ENCODE results near the gene CBX4.
A peak's percentile ranks its signal among the peaks of the same experiment; 100 is the strongest.
"Not testable (repeated sequence)": the region's sequence is repeated elsewhere in the genome, so short reads cannot be mapped to it uniquely, and the experiment has no call there.

CBX4 gene

DNA sequence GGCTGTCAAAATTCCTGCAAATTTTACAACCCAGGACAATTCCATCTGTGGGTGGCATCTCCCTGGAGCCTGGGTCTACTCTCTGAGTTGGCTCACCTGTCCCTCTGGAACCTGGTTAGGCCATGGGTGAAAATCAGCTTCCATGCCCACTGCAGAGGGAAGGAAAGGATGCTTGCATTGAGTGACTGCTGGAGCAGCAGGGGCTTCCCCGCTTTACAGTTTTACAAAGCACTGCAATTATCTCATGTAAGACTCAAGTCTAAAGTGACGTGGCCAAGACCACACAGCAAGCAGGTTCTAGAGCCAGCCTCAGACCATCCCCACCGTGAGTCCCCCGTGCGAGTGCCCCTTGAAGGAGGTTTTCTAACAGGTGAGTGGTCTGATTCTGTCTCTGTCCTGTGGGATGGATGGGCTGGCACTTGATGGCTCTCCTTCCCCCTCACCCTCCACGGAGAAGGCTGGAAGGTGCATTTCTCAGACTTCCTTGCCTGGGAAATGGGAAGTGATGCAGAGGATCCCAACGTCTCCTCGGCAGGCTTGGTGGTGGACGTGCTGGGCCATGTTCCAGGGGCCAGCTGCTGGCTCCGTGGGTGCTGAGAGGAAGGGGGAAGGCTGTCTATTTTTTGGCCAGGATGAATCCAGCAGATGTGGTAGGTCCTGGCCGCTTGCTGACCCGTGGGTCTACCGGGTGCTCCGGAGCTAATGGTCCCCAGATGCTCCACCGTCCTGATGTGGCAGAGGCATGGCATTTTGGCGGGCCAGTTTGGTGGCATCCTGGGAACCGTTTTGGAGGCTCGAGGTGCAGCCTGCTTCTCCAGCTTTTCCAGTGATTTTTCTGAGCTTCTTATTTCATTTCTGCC, 26.3 kb upstream of the CBX4 start:
- DNase-seq = no peak
- peaks cover 13% of the 10 kb centered on the region for H3K4me1 Mint-ChIP-seq (ENCODE audit: low read depth)
- no peak overlapping the region for H3K4me3 Mint-ChIP-seq
- no peaks in the 10 kb centered on the region for H3K9me3 Mint-ChIP-seq
- H3K36me3 Mint-ChIP-seq (ENCODE audit: low read depth) = no peaks in the 10 kb centered on the region
- H3K27me3 Mint-ChIP-seq = peaks cover 27% of the 10 kb centered on the region
- no peak overlapping the region for H3K27ac Mint-ChIP-seq

DNA sequence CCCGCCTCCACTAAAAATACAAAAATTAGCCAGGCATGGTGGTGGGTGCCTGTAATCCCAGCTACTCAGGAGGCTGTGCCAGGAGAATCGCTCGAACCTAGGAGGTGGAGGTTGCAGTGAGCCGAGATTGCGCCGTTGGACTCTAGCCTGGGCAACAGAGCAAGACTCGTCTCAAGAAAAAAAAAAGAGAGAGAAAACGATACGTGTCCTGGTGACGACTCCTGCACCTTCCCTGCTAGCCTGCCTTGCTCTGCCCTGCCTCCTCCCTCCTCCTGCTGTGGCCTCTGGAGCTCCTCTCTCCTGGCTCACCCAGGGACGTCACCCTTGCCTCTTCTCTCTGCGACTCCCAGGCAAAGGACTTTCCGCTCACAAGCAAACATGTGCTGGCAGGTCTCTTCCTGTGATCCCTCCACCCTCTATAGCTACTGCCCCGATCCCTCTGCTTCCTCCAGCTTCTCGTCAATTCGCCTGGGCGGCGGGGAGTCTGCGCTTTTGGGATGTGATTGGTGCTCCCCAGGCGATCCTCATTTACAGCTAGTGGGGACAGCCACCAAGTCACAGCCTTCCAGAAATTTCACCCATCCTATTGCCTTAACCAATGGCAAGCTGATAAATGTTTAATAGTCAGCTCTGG, 25.5 kb upstream of the CBX4 start:
- Mint-ChIP-seq H3K4me3 (no peak overlapping the region), H3K27ac (no peak overlapping the region), H3K4me1 (ENCODE audit: low read depth) (peaks cover 13% of the 10 kb centered on the region), H3K9me3 (no peaks in the 10 kb centered on the region), H3K27me3 (peaks cover 27% of the 10 kb centered on the region), H3K36me3 (ENCODE audit: low read depth) (no peaks in the 10 kb centered on the region)
- DNase-seq = no peak

DNA sequence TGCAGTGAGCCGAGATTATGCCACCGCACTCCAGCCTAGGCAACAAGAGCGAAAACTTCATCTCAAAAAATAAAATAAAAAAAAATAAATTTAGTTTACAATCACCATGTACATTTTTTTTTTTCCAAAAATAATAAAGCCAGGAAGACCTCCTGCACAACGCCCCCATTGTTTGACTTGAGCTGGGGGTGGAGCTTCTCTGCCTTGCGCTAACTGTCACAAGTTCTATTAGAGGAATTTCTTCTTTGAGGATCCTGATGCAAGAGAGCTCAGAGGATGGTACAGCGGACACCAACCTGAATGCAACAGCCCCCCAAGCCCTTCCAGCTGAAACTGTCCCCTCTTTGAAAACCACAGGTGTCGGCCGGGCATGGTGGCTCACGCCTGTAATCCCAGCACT, 24.9 kb upstream of the CBX4 start:
- no peak for DNase-seq
- Mint-ChIP-seq H3K27me3 (peaks cover 27% of the 10 kb centered on the region), H3K27ac (no peak overlapping the region), H3K9me3 (no peaks in the 10 kb centered on the region), H3K36me3 (ENCODE audit: low read depth) (no peaks in the 10 kb centered on the region), H3K4me3 (no peak overlapping the region), H3K4me1 (ENCODE audit: low read depth) (peaks cover 13% of the 10 kb centered on the region)

DNA sequence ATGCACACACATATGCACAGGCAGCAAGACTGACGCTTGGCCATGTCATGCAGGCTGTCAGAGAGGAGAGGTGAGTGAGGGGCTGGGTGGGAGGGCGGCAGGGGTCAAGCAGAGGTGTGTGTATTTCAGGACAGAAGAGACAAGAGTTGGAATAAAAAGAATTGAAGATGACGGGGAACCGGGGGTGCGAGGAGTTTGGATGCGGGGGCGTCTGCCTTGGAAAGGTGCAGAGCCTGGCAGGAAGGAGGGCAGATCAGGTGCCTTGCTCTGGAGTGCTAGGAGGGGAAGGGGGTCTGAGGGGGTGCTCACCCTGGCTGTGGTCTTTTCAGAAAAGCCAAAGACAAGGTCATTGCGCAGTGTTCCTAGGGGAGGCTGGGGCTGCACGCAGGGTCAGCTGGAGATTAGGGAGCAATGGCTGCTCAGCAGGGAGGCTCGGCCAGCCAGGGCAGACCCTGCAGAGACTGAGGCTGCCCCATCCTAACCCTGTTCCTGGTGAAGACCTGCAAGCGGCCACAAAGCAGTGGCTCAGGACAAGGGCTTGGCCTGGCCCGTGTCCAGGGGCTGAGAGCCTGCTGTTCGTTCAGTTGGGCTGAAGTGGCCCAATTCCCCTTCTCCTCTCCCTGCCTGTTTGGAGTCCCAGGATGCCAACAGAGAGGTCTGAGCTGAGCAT, 23.7 kb upstream of the CBX4 start:
- Mint-ChIP-seq H3K4me1 (ENCODE audit: low read depth) (peaks cover 13% of the 10 kb centered on the region), H3K9me3 (no peaks in the 10 kb centered on the region), H3K27ac (no peak overlapping the region), H3K4me3 (no peak overlapping the region), H3K36me3 (ENCODE audit: low read depth) (no peaks in the 10 kb centered on the region), H3K27me3 (peaks cover 29% of the 10 kb centered on the region)
- DNase-seq = no peak

DNA sequence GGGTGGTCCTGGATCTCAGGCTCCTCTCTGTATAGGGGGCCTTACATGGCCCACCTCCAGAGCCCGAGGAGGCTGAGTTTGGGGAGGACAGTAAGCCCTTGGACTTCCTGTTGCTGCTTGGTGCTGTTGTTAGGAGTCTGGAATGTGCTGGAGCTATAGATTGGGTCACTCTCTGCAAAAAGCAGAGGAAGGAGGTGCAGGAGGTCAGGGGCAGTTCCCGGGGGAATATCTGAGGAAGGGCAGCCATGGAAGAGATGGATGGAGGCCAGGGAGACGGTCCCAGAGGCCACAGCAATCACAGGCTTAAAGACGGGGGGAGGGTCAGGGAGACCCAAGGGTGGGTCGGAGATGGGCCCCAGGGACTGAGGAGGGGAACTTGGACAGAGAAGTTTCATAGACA, 23.0 kb upstream of the CBX4 start:
- no peak for DNase-seq
- Mint-ChIP-seq H3K27me3 (peaks cover 29% of the 10 kb centered on the region), H3K4me1 (ENCODE audit: low read depth) (peaks cover 11% of the 10 kb centered on the region), H3K36me3 (ENCODE audit: low read depth) (no peaks in the 10 kb centered on the region), H3K4me3 (no peak overlapping the region), H3K9me3 (no peaks in the 10 kb centered on the region), H3K27ac (no peak overlapping the region)

DNA sequence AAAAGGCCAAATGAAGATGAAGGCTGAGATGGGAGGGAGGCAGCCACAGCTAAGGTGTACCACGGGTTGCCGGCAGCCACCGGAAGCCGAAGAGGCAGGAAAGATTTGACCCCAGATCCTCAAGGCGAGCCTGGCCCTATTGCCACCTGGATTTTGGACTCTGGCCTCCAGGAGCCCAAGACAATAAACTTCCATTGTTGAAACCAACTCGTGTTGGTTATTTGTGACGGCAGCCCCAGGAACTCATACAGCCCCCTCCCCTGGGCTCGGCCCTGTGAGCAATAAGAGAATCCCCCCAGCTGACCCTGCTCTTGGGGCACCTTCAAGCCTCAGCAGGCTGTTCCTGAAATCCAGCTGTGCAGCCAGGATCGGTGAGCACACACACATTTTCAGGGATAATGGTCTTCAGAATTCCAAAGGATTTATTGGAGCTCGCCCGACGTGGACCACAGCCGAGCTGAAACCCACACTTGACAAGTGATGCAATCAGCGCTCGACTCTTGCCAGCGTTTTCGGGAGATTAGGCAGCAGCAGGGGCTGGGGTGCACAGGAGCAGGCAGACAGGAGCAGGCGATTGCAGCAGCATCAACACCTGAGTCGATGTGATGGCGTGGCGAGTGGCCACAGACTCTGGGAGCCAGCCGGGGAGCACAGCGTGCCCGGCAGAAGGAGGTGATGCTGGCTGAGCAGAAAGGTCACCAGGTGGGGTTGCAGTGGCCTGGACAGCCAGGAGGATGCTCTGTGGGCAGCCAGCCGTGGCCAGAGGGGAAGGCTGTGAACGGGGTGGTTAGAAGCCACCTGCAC, 22.4 kb upstream of the CBX4 start:
- DNase-seq = no peak
- Mint-ChIP-seq H3K27ac (no peak overlapping the region), H3K27me3 (peaks cover 29% of the 10 kb centered on the region), H3K4me1 (ENCODE audit: low read depth) (peaks cover 5% of the 10 kb centered on the region), H3K4me3 (no peak overlapping the region), H3K36me3 (ENCODE audit: low read depth) (no peaks in the 10 kb centered on the region), H3K9me3 (no peaks in the 10 kb centered on the region)

DNA sequence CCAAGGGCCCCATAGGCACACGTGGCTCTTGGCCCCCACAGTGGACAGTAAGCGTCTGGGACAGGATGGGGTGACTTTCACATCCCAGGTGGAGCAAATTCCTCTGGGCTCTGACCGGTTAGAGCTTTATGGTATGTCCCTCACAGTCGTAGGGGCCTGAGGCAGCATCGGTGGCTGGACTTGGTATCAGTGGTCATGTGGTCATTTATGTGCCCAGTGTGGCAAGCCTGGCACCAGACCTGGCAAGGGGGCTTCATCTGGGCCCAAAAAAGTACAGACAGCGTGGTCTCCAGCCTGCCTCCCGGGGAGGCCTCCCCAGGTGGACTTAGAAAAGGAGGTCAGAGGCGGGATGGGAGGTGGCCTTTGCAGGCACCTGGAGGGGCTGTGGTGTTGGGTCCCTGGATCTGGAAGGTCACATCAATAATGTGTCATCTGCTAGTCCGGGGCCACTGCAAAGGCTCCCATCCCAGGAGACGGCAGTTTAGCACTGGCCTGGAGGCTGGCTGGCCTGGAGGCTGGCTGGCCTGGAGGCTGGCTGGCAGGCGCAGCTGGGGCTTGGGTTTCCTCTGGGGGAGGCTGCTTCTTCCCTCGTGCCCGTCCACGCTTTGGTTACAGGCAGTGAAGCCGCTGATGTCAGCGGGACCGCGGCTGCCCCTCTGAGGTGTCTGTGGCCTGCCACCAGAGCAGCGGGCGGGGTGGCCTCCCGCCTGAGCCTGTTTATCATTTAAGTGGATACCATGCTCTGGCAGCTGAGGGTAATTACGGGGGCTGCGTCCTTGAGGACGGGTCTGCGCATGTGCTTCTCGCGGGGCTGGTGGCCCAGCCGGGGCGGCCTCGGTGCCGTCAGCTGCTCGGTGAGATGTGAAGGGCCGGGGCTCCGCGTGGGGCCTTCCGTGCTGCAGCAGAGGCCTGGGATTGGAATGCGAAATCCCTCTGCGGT, 20.7 kb upstream of the CBX4 start:
- H3K4me3 Mint-ChIP-seq = no peak overlapping the region
- no peak for DNase-seq
- H3K4me1 Mint-ChIP-seq (ENCODE audit: low read depth) = no peaks in the 10 kb centered on the region
- H3K27me3 Mint-ChIP-seq = peaks cover 28% of the 10 kb centered on the region
- H3K9me3 Mint-ChIP-seq = no peaks in the 10 kb centered on the region
- H3K27ac Mint-ChIP-seq = no peak overlapping the region
- H3K36me3 Mint-ChIP-seq (ENCODE audit: low read depth) = no peaks in the 10 kb centered on the region

DNA sequence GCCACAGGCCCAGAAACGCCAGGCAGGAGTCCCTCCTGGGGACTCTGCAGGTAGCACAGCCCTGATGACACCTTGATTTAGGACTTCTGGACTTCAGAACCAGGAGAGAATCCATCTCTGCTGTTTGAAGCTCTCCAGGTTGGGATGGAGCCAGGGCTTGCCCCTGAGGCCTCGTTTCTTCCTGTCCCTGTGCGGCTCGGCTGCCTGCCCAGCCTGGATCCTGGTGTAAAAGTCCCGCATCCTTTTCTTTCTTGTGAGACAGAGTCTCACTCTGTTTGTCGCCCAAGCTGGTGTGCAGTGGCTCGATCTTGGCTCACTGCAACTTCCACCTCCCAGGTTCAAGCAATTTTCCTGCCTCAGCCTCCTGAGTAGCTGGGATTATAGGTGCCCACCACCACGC, 17.9 kb upstream of the CBX4 start:
- peaks cover 5% of the 10 kb centered on the region for H3K4me1 Mint-ChIP-seq (ENCODE audit: low read depth)
- no peaks in the 10 kb centered on the region for H3K36me3 Mint-ChIP-seq (ENCODE audit: low read depth)
- no peak overlapping the region for H3K4me3 Mint-ChIP-seq
- H3K9me3 Mint-ChIP-seq = no peaks in the 10 kb centered on the region
- H3K27me3 Mint-ChIP-seq = peaks cover 13% of the 10 kb centered on the region
- DNase-seq = no peak
- no peak overlapping the region for H3K27ac Mint-ChIP-seq

DNA sequence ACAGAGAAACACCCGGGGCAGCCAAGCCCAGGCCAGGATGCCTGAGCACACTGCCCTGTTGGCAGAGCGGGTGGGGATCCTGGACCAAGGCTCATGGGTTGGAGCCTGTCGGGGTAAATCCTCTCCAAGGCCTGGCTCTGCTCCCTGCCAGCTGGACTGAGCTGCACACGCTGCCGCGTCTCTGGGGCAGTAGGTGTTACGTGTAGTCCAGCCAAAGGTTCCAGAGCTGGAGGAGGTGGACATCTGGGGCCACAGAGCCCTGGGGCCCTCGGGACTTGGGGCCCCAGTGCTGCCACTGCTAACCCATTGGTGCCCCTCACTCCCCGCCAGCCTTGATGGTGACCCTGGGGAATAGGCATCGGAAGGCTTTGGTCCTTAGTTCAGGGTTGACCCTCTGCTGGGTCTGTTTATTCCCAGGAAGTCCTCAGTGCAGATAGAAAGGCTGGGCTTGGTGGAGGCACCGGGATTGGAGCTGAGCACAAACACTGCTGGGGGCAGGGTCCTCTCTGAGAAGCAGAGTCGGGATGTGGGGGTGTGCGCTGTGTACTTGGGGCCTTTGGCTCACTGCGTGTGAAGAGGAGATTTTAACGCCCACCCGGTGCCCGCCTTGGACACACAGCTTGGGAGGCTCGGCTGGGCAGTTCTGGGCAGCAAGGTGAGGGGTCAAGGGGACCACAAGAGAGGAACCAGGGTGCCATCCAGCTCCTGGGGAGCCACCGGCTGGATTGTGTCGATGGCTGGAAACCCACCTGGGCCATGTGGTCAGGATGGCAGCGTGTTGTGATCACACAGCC, 16.3 kb upstream of the CBX4 start:
- no peak for DNase-seq
- no peak overlapping the region for H3K4me3 Mint-ChIP-seq
- peaks cover 8% of the 10 kb centered on the region for H3K4me1 Mint-ChIP-seq (ENCODE audit: low read depth)
- no peaks in the 10 kb centered on the region for H3K9me3 Mint-ChIP-seq
- peaks cover 2% of the 10 kb centered on the region for H3K27me3 Mint-ChIP-seq
- no peak overlapping the region for H3K27ac Mint-ChIP-seq
- no peaks in the 10 kb centered on the region for H3K36me3 Mint-ChIP-seq (ENCODE audit: low read depth)

DNA sequence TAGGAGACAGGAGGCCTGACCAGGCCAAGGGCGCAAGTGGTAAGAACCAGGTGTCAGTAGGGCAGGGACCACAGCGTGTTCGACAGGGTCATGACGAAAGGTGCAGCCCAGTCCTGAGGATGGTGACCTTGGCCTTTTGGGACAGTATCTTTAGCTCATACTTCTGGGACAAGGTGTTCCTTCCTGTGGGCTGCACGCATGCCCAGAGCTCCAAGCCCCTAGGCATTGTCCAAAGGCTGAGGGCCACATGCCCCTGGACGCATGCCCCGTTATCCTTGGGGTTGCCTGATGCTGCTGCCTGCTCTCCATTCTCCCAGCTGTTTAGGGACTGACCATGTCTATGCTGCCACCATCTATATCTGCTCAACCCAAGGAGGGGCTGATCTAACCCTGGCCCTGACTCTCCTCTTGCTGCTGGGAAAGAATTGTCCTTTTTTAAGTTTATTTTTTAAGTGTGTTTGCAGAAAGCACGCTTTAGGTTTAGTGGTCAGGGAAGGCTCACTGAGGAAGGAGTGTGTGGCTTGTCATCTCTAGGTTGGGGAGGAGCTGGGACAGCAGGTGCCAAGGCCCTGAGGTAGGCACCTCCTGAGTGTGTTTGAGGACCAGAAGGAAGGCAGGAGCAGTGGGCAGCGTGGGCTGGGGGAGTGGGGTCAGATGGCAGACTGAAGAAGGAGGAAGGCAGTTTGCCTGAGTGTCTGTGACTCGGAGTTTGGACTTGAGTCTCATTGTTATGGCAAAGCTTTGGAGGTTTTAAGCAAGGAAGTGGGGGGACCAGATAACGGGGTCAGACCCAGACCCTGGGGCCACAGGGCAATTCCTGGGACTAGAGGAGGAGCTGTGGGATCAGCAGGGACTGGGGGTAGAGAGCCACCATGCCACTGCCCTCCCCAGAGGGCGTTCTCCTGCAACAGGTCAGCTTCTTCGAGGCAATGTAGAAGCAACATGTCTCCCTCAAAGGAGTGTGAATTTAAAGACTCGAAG, 15.1 kb upstream of the CBX4 start:
- H3K27ac Mint-ChIP-seq = no peak overlapping the region
- no peaks in the 10 kb centered on the region for H3K36me3 Mint-ChIP-seq (ENCODE audit: low read depth)
- peaks cover 2% of the 10 kb centered on the region for H3K27me3 Mint-ChIP-seq
- no peak overlapping the region for H3K4me3 Mint-ChIP-seq
- H3K4me1 Mint-ChIP-seq (ENCODE audit: low read depth) = peaks cover 9% of the 10 kb centered on the region
- no peaks in the 10 kb centered on the region for H3K9me3 Mint-ChIP-seq
- DNase-seq = no peak

DNA sequence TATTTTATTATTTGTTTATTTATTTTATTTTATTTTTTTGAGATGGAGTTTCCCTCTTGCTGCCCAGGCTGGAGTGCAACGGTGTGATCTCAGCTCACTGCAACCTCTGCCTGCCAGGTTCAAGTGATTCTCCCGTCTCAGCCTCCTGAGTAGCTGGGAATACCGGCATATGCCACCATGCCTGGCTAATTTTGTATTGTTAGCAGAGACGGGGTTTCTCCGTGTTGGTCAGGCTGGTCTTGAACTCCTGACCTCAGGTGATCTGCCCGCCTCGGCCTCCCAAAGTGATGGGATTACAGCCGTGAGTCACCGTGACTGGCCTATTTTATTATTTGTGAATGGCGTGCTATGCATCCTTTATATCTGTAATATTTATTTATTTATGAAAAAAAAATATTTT, 13.9 kb upstream of the CBX4 start:
- not testable (repeated sequence) for H3K36me3 Mint-ChIP-seq (ENCODE audit: low read depth); H3K27ac Mint-ChIP-seq; H3K4me1 Mint-ChIP-seq (ENCODE audit: low read depth); DNase-seq; H3K4me3 Mint-ChIP-seq; H3K27me3 Mint-ChIP-seq; H3K9me3 Mint-ChIP-seq

DNA sequence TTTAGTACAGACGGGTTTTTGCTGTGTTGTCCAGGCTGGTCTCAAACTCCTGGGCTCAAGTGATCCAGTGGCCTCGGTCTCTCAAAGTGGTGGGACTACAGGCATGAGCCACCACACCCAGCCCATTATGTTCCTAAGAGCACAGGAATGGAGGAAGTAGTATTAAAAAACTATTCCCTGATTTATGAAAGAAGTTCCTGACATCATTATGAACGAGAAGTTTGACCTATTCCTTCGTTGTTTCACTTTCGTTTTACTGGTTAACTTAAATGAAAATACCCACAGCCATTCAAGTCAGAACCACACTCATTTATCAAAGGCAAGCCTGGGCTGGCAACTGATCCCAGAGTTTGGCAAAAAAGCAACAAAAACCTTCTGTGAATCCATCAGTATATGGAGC, 13.5 kb upstream of the CBX4 start:
- no peak for DNase-seq
- peaks cover 9% of the 10 kb centered on the region for H3K27me3 Mint-ChIP-seq
- peaks cover 9% of the 10 kb centered on the region for H3K4me1 Mint-ChIP-seq (ENCODE audit: low read depth)
- peak overlapping the region; percentile 42 for H3K4me3 Mint-ChIP-seq
- H3K27ac Mint-ChIP-seq = no peak overlapping the region
- no peaks in the 10 kb centered on the region for H3K36me3 Mint-ChIP-seq (ENCODE audit: low read depth)
- H3K9me3 Mint-ChIP-seq = no peaks in the 10 kb centered on the region
